HEK293 (cell line): Measurements from ENCODE around the gene RPS6KB1.

Experiments used
- CTCF ChIA-PET: fragments of 350-600 bp; formaldehyde crosslinking; extraction: SDS; loops from one replicate; lab custom pipeline; 2021; ENCODE audit warnings: antibody characterized with exemption; lab: Yijun Ruan, JAX
- POLR2A ChIA-PET: fragments of 300-600 bp; formaldehyde crosslinking; extraction: SDS; loops from one replicate; lab custom pipeline; 2020; ENCODE audit warnings: antibody characterized with exemption, inconsistent platforms; lab: Yijun Ruan, JAX
- H3K27ac ChIP-seq: fragments of 200-500 bp; sonication (Bioruptor generic); 2 replicates; pipeline ENCODE4 v1.5.1; 2014; ENCODE audit warnings: low read depth, low read length, control low read depth, inconsistent platforms; ENCODE audit errors: extremely low read depth
- H3K36me3 ChIP-seq, 2 experiments: fragments of 200-500 bp in 1 of 2; sonication (Bioruptor generic) in 1 of 2; 1 replicate in 1 of 2; 2 replicates in 1 of 2; pipeline ENCODE4 v1.5.1; 2014 to 2017; ENCODE audit warnings: inconsistent platforms in 2 of 2, low read length in 2 of 2; ENCODE audit not compliant: control insufficient read depth in 2 of 2, insufficient read depth in 1 of 2
- H3K4me1 ChIP-seq: fragments of 200-500 bp; sonication (Bioruptor generic); 2 replicates; pipeline ENCODE4 v1.5.1; 2014; ENCODE audit warnings: mild to moderate bottlenecking, low read length, inconsistent platforms; ENCODE audit not compliant: control insufficient read depth, insufficient read depth
- H3K4me3 ChIP-seq: 2 replicates; pipeline ENCODE4 v1.5.1; 2011; ENCODE audit warnings: low read depth, mild to moderate bottlenecking, control low read depth, low read length, moderate library complexity
- H3K9me3 ChIP-seq: fragments of 200-500 bp; sonication (Bioruptor generic); 2 replicates; pipeline ENCODE4 v1.5.1; 2014; ENCODE audit warnings: low read depth, low read length, inconsistent platforms; ENCODE audit not compliant: control insufficient read depth, insufficient read depth
- ATF2 ChIP-seq: fragments of 450-650 bp; formaldehyde crosslinking; IDR thresholded peaks from 2 replicates; pipeline ENCODE4 v1.5.1; 2016; ENCODE audit warnings: missing biosample characterization, missing genetic modification characterization, low read depth
- BCL11B ChIP-seq: fragments of 450-650 bp; formaldehyde crosslinking; IDR thresholded peaks from 2 replicates; pipeline ENCODE4 v1.5.1; 2016; ENCODE audit warnings: low read depth, missing biosample characterization, missing genetic modification characterization
- FEZF1 ChIP-seq: fragments of 450-650 bp; formaldehyde crosslinking; IDR thresholded peaks from 2 replicates; pipeline ENCODE4 v1.5.1; 2016; ENCODE audit warnings: missing biosample characterization, missing genetic modification characterization
- HIC1 ChIP-seq: fragments of 450-650 bp; formaldehyde crosslinking; IDR thresholded peaks from 2 replicates; pipeline ENCODE4 v1.5.1; 2016; ENCODE audit warnings: missing biosample characterization, missing genetic modification characterization
- OSR2 ChIP-seq: fragments of 450-650 bp; formaldehyde crosslinking; IDR thresholded peaks from 2 replicates; pipeline ENCODE4 v1.5.1; 2016; ENCODE audit warnings: missing biosample characterization, missing genetic modification characterization
- PRDM1 ChIP-seq: fragments of 450-650 bp; formaldehyde crosslinking; IDR thresholded peaks from 2 replicates; pipeline ENCODE4; 2016; ENCODE audit warnings: missing biosample characterization, missing genetic modification characterization
- RBAK ChIP-seq: fragments of 450-650 bp; formaldehyde crosslinking; IDR thresholded peaks from 2 replicates; pipeline ENCODE4 v1.5.1; 2016; ENCODE audit warnings: missing biosample characterization, missing genetic modification characterization
- SP2 ChIP-seq: fragments of 450-650 bp; formaldehyde crosslinking; IDR thresholded peaks from 2 replicates; pipeline ENCODE4 v1.5.1; 2016; ENCODE audit warnings: missing biosample characterization, missing genetic modification characterization
- TRIM28 ChIP-seq: IDR thresholded peaks from 2 replicates; pipeline ENCODE4 v1.6.1; 2011; ENCODE audit warnings: low read length, control low read depth, borderline replicate concordance
- ZBTB8A ChIP-seq: fragments of 450-650 bp; formaldehyde crosslinking; IDR thresholded peaks from 2 replicates; pipeline ENCODE4 v1.5.1; 2016; ENCODE audit warnings: missing biosample characterization, missing genetic modification characterization
- ZNF174 ChIP-seq: fragments of 450-650 bp; formaldehyde crosslinking; IDR thresholded peaks from 2 replicates; pipeline ENCODE4 v1.5.0; 2017; ENCODE audit warnings: missing biosample characterization, mild to moderate bottlenecking, missing genetic modification characterization
- ZNF18 ChIP-seq: fragments of 450-650 bp; formaldehyde crosslinking; IDR thresholded peaks from 2 replicates; pipeline ENCODE4 v1.5.1; 2016; ENCODE audit warnings: missing biosample characterization, missing genetic modification characterization
- ZNF341 ChIP-seq: fragments of 450-650 bp; formaldehyde crosslinking; IDR thresholded peaks from 2 replicates; pipeline ENCODE4; 2016; ENCODE audit warnings: low read depth, missing biosample characterization, missing genetic modification characterization
- ZNF362 ChIP-seq: fragments of 450-650 bp; formaldehyde crosslinking; IDR thresholded peaks from 2 replicates; pipeline ENCODE4 v1.5.1; 2016; ENCODE audit warnings: missing biosample characterization, missing genetic modification characterization
- ZNF629 ChIP-seq: fragments of 450-650 bp; formaldehyde crosslinking; IDR thresholded peaks from 2 replicates; pipeline ENCODE4 v1.5.1; 2017; ENCODE audit warnings: missing biosample characterization, missing genetic modification characterization
- ZNF664 ChIP-seq: fragments of 450-650 bp; formaldehyde crosslinking; IDR thresholded peaks from 2 replicates; pipeline ENCODE4 v1.5.1; 2016; ENCODE audit warnings: missing biosample characterization, missing genetic modification characterization
- ZNF785 ChIP-seq: fragments of 450-650 bp; formaldehyde crosslinking; IDR thresholded peaks from 2 replicates; pipeline ENCODE4 v1.5.1; 2016; ENCODE audit warnings: missing biosample characterization, missing genetic modification characterization
- ZNF792 ChIP-seq: fragments of 450-650 bp; formaldehyde crosslinking; IDR thresholded peaks from 2 replicates; pipeline ENCODE4 v1.5.1; 2016; ENCODE audit warnings: missing biosample characterization, missing genetic modification characterization
- ZSCAN18 ChIP-seq: fragments of 450-650 bp; formaldehyde crosslinking; IDR thresholded peaks from 2 replicates; pipeline ENCODE4 v1.5.1; 2016; ENCODE audit warnings: missing biosample characterization, missing genetic modification characterization

The RPS6KB1 gene

GRCh38 chr17:59892251-59892923, 534 bp upstream of the RPS6KB1 start (continued):
- TF ChIP-seq FEZF1, result no peak
- TF ChIP-seq ZSCAN18 (tag by site-specific recombination), result no peak
- TF ChIP-seq ZNF664 (tag by site-specific recombination), result peak; percentile 58; the same call in 1 of the 2 replicates
- TF ChIP-seq TRIM28, result 0 out of 2 replicates have a peak, but pooled peaks have one; percentile 12
- TF ChIP-seq ZBTB8A, result no peak
- TF ChIP-seq ZNF792 (tag by site-specific recombination), result no peak
- TF ChIP-seq, all 188 proteins: peak for 8

- peak overlapping the region; percentile 98 for H3K4me3 ChIP-seq
- H3K9me3 ChIP-seq, result no peaks in the 10 kb centered on the region
- no peak for TF ChIP-seq BCL11B (tag by site-specific recombination)
- TF ChIP-seq RBAK, result no peak
- peak; percentile 54; the same call in 1 of the 2 replicates for TF ChIP-seq OSR2 (tag by site-specific recombination)
- no peak for TF ChIP-seq ZNF174
- no peak for TF ChIP-seq ZNF785 (tag by site-specific recombination)
- peak; percentile 40 for TF ChIP-seq ZNF341 (tag by site-specific recombination)
- ChIA-PET POLR2A (interaction anchor here (0.7 to 1.9 kb wide), 11 partner anchors 12 to 186 kb away, joined by 3 to 9 read pairs (median 3); partner anchors contain the start of genes PTRH2 and VMP1), CTCF (interaction anchor here (0.7 to 2.2 kb wide), 5 partner anchors 13 to 76 kb away, joined by 4 to 11 read pairs (median 5); no protein-coding TSS in a partner anchor)
- peaks cover 12 to 32% of the 10 kb centered on the region in 2 experiments; a peak in 2 of 3 replicates for H3K36me3 ChIP-seq
- peaks cover 18% of the 10 kb centered on the region for H3K4me1 ChIP-seq
- peak overlapping the region; percentile 98 for H3K27ac ChIP-seq
These were observed 767 bp downstream of the RPS6KB1 start for GRCh38 chr17:59893676-59894100.

GRCh38 chr17:59897090-59897489, 4.2 kb downstream of the RPS6KB1 start:
- Histone ChIP-seq H3K4me1 (peaks cover 20% of the 10 kb centered on the region), H3K36me3 (peaks cover 3 to 25% of the 10 kb centered on the region in 2 experiments; a peak in 2 of 3 replicates), H3K27ac (no peak overlapping the region), H3K9me3 (no peaks in the 10 kb centered on the region), H3K4me3 (no peak overlapping the region)
- TF ChIP-seq SP2 (tag by site-specific recombination) (no peak), PRDM1 (tag by site-specific recombination) (0 out of 2 replicates have a peak, but pooled peaks have one; percentile 18)
- POLR2A ChIA-PET, result interaction anchor here (1.2 kb wide), 1 partner anchor 140 kb away, joined by 6 read pairs; no protein-coding TSS in a partner anchor
- CTCF ChIA-PET, result interaction anchor here (0.6 to 1.4 kb wide), 2 partner anchors 18 to 143 kb away, joined by 3 to 4 read pairs; no protein-coding TSS in a partner anchor

GRCh38 chr17:59899099-59899498, 6.2 kb downstream of the RPS6KB1 start:
- H3K9me3 ChIP-seq, result no peaks in the 10 kb centered on the region
- POLR2A ChIA-PET, result interaction anchor here (0.6 kb wide), 1 partner anchor 67 kb away, joined by 3 read pairs; no protein-coding TSS in a partner anchor
- H3K4me3 ChIP-seq, result no peak overlapping the region
- peaks cover 3 to 38% of the 10 kb centered on the region in 2 experiments; a peak in 2 of 3 replicates for H3K36me3 ChIP-seq
- peaks cover 16% of the 10 kb centered on the region for H3K4me1 ChIP-seq
- H3K27ac ChIP-seq, result peak overlapping the region; percentile 17; the same call in 1 of the 2 replicates
- CTCF ChIA-PET, result interaction anchor here (0.6 kb wide), 1 partner anchor 16 kb away, joined by 4 read pairs; no protein-coding TSS in a partner anchor
- TF ChIP-seq ZNF18 (tag by site-specific recombination), result peak; percentile 62; the same call in 1 of the 2 replicates
- TF ChIP-seq SP2 (tag by site-specific recombination), result no peak
- TF ChIP-seq ZNF629 (tag by site-specific recombination), result peak; percentile 67
- no peak for TF ChIP-seq HIC1 (tag by site-specific recombination)
- peak; percentile 78 for TF ChIP-seq OSR2 (tag by site-specific recombination)
- peak; percentile 44 for TF ChIP-seq ATF2 (tag by site-specific recombination)
- 0 out of 2 replicates have a peak, but pooled peaks have one; percentile 66 for TF ChIP-seq ZNF362 (tag by site-specific recombination)
